Measurements from ENCODE around the gene IQGAP2.
A peak's percentile ranks its signal among the peaks of the same experiment; 100 is the strongest.
"Not testable (repeated sequence)": the region's sequence is repeated elsewhere in the genome, so short reads cannot be mapped to it uniquely, and the experiment has no call there.

IQGAP2 gene

DNA sequence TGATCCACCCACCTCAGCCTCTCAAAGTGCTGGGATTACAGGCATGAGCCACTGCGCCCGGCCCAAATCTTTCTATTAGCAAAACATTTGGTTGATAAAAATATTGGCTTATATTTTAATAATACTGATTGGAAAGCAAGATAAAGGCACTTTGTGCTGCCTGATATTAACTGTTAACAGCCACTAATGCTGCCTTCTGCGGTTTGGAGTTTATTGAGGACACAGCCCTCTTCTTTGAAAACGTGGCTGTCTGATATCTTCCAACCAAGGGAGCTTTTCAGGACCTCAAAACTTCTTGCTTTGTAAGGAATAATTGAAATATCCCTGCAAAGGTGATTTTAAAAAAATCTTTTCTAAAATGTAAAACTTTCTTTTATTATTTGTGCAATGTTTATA is 94.0 kb downstream of the IQGAP2 start:
- H3K4me3 Mint-ChIP-seq = no peak overlapping the region
- H3K27ac Mint-ChIP-seq = no peak overlapping the region
- no peaks in the 10 kb centered on the region for H3K9me3 Mint-ChIP-seq
- H3K36me3 Mint-ChIP-seq (ENCODE audit: low read depth) = peaks cover 10% of the 10 kb centered on the region
- H3K4me1 Mint-ChIP-seq (ENCODE audit: low read depth) = peaks cover 21% of the 10 kb centered on the region
- no peaks in the 10 kb centered on the region for H3K27me3 Mint-ChIP-seq (ENCODE audit: low read depth)

DNA sequence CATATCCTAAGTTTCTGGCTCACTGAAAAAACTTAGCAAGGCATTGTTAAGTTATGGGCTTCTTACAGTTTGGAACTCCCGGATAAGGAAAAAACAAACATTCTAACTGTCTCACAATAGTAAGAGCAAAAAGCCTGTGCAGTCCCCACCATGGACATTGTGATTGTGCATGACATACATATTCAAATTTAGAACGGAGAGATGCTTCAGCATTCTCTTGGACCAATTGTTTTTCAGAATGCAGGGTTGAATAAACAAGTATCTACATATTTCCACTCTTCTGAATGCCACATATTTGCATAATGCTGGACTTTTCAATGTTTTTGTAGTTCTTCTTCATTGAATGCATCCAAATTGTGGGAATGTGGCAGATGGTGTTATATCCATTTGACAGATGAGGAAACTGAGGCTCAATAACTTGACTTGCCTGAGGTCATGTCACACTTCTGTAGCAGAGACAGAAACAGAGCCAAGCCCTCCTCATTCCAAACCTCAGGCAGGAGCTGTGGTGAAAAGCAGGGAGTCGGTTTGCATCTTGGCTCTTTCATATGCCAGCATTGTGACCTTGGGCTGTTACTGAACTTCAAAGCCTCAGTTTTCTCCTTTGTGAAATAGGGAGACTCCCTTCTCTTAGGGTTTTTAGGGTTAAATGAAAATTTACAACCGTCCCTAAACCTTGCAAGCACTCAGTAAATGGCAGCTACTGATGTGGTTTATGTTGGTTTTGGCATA is 95.1 kb downstream of the IQGAP2 start:
- H3K4me3 Mint-ChIP-seq = no peak overlapping the region
- no peak overlapping the region for H3K27ac Mint-ChIP-seq
- H3K36me3 Mint-ChIP-seq (ENCODE audit: low read depth) = peaks cover 10% of the 10 kb centered on the region
- H3K9me3 Mint-ChIP-seq = no peaks in the 10 kb centered on the region
- H3K27me3 Mint-ChIP-seq (ENCODE audit: low read depth) = no peaks in the 10 kb centered on the region
- H3K4me1 Mint-ChIP-seq (ENCODE audit: low read depth) = peaks cover 14% of the 10 kb centered on the region

DNA sequence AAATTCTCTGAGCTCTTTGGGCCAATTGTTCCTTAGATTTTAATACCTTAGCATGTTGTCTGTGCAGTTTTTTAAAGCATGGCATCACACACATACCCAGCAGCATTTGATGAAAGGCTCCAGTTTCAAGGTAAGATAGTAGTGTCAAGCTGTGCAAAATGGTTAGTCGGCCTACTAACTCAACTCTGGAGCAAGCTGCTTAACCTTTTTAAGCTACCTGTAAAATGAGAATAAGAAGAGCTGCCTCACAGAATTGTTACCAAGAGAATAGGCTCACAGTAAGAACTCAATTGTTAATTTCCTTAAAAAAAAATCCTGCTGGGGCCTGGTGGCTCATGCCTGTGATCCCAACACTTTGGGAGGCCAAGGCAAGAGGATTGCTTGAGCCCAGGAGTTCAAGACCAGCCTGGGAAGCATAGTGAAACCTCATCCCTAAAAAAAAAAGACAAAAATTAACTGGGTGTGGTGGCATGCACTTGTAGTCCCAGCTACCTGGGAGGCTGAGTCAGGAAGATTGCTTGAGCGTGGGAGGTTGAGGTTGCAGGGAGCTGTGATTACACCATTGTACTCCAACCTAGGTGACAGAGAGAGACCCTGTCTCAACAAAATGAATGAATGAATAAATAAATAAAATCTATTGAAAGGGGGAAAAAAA is 96.5 kb downstream of the IQGAP2 start:
- peaks cover 16% of the 10 kb centered on the region for H3K4me1 Mint-ChIP-seq (ENCODE audit: low read depth)
- no peak overlapping the region for H3K4me3 Mint-ChIP-seq
- H3K27ac Mint-ChIP-seq = no peak overlapping the region
- peaks cover 11% of the 10 kb centered on the region for H3K36me3 Mint-ChIP-seq (ENCODE audit: low read depth)
- H3K9me3 Mint-ChIP-seq = no peaks in the 10 kb centered on the region
- H3K27me3 Mint-ChIP-seq (ENCODE audit: low read depth) = no peaks in the 10 kb centered on the region

DNA sequence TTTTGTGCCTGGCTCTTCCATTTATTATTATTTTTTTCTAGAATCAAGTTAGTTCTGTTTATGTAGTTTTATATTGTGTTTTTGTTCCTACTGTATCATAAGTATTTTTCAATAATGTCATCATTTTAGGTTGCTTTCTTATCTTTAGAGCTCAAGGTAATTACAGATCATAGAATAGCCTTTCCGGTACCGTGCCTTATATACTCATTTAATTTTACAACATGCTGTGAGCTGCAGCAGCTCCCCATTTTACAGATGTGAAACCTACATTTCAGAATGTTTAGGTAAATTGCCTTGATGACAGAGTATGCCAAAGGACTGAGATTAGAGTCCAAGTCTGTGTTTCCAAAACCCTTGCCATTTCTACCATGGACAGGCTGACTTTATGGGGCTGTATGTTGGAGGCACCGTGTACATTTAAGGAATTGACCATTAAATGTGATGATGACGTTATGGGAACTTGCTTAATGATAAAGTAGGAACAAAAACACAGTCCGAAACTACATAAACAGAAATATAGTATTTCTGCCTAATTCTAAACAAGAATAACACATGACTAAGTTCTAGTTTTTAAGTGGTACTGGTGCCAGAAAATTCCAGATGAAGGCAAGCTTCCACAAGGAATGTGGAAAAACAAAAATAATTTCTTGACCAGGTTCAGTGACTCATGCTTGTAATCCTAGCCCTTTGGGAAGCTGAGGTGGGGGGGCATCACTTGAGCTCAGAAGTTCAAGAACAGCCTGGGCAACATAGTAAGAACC is 97.7 kb downstream of the IQGAP2 start:
- Mint-ChIP-seq H3K9me3 (no peaks in the 10 kb centered on the region), H3K36me3 (ENCODE audit: low read depth) (peaks cover 12% of the 10 kb centered on the region), H3K27ac (no peak overlapping the region), H3K27me3 (ENCODE audit: low read depth) (no peaks in the 10 kb centered on the region), H3K4me3 (no peak overlapping the region), H3K4me1 (ENCODE audit: low read depth) (peaks cover 19% of the 10 kb centered on the region)

DNA sequence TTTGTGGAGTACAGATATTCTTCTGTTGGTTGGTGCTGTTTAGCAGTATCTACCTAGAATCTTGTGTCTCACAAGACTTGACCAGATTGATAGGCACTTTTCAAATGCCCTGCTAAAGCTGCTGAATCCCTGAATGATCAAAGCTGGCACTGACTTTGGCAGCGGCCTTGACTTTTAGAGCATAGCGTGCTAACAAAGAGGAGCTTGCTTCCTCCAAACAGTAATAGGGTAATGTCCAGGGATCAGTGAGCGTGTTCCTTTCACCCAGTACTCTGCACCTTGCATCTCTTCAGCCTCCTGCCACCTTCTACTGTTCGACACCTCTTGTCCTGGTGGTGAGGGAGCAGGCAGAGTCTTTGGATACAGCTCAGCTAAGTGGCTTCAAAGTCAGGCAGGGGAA is 100.8 kb downstream of the IQGAP2 start:
- Mint-ChIP-seq H3K36me3 (ENCODE audit: low read depth) (peaks cover 7% of the 10 kb centered on the region), H3K4me3 (no peak overlapping the region), H3K9me3 (no peaks in the 10 kb centered on the region), H3K27ac (no peak overlapping the region), H3K4me1 (ENCODE audit: low read depth) (peaks cover 18% of the 10 kb centered on the region), H3K27me3 (ENCODE audit: low read depth) (no peaks in the 10 kb centered on the region)

DNA sequence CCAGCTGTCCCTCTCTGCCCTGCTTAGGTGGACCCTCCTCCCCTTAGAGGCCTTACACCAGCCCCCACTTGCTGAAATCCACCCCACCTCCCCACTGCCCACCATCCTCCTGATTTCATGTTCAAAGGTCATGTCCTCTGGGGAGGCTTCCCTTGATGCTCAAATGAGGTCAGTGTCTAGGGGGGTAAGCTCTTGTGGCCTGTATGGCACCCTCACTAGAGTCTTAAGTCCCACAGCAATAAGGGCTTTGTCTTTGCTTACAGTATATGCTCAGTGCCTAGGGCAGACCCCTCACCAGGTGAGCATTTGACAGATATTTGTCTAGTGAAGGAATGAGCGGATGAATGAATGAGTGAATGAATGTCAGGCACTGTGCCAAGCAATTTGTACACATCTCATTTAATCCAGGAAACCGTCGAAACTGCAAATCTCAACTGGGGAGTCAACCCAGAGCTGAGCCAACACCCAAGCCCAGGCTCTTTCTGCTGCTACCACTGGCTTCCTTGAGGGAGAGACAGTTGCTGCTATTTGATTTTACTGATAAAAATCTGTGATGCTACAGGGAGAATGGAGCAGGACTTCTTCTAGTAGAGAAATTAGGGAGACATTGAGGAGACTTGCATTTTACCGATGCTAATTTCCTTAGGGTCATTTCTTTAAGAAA is 101.9 kb downstream of the IQGAP2 start:
- Mint-ChIP-seq H3K27ac (no peak overlapping the region), H3K4me3 (no peak overlapping the region), H3K4me1 (ENCODE audit: low read depth) (peaks cover 15% of the 10 kb centered on the region), H3K36me3 (ENCODE audit: low read depth) (peaks cover 6% of the 10 kb centered on the region), H3K9me3 (no peaks in the 10 kb centered on the region), H3K27me3 (ENCODE audit: low read depth) (no peaks in the 10 kb centered on the region)

DNA sequence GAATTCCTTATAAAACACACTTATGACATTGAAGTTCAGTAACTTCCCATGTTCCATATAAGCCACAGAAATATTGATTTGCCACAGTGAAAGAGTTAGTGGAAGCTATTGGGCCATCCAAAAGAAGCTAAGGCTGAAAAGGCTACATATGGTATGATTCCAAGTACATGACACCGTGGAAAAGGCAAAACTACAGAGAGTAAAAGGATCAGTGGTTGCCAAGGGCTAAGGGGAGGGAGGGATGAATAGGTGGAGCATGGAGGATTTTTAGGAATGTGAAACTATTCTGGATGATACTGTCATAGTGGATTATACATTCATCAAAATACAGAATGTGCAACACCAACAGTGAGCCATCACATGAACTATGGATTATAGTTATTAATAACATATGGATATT is 110.4 kb downstream of the IQGAP2 start:
- H3K27me3 Mint-ChIP-seq (ENCODE audit: low read depth) = no peaks in the 10 kb centered on the region
- H3K9me3 Mint-ChIP-seq = peaks cover 4% of the 10 kb centered on the region
- H3K27ac Mint-ChIP-seq = no peak overlapping the region
- H3K4me1 Mint-ChIP-seq (ENCODE audit: low read depth) = peaks cover 5% of the 10 kb centered on the region
- H3K36me3 Mint-ChIP-seq (ENCODE audit: low read depth) = peaks cover 11% of the 10 kb centered on the region
- H3K4me3 Mint-ChIP-seq = no peak overlapping the region

DNA sequence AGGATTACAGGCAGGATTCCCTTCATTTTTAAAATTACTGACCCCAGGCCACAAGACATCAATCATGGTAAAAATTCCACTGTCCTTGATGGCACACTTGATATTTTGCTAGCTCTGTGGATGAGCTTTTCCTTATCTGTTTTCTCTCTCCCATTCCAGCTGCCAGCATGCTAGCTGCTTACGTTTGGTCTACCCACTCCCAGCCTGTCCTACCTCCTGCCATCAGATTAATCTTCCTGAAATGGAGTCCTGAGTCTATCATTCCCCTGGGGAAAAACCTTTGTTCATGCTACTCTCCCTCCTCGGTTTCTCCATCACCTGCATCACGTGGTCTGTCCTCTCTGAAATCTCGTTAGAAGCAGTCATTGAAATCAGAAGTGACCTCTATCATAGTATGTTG is 111.2 kb downstream of the IQGAP2 start:
- peaks cover 4% of the 10 kb centered on the region for H3K9me3 Mint-ChIP-seq
- H3K4me1 Mint-ChIP-seq (ENCODE audit: low read depth) = peaks cover 9% of the 10 kb centered on the region
- H3K36me3 Mint-ChIP-seq (ENCODE audit: low read depth) = peaks cover 14% of the 10 kb centered on the region
- no peak overlapping the region for H3K27ac Mint-ChIP-seq
- H3K4me3 Mint-ChIP-seq = no peak overlapping the region
- H3K27me3 Mint-ChIP-seq (ENCODE audit: low read depth) = no peaks in the 10 kb centered on the region

DNA sequence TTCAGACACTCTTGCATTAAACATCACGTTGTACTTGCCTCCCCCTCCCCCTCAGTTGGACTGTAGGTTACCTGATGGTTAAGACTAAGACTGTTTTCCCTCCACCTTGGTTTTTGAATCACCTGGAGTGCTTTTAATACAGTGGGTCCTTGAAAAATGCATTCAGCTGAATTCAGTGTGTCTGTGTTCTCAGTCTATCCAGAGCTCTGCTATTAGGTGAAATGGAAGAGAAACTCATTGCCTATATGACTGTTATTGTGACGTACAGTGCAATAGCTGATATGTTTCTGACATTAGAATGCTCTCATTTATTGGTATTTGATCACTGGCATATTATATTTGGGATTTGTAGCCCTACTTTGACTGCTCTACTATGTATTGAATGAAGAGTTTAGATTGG is 111.6 kb downstream of the IQGAP2 start:
- Mint-ChIP-seq H3K27ac (no peak overlapping the region), H3K4me3 (no peak overlapping the region), H3K27me3 (ENCODE audit: low read depth) (no peaks in the 10 kb centered on the region)

DNA sequence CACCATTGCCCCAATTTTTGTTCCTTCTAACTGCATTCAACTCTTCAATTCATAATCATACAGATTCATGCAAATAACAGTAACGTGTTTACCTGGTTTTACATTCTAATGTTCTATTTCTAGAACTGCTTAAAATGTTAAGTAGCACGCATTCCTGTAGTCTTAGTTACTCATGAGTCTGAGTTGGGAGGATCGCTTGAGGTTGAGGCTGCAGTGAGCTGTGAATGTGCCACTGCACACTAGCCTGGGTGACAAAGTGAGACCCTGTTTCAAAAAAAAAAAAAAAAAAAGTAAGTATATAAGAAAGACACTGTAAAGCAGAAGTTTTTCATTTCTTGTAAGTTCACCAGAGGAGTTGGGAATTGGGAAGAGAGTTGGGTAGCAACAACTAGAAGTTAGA is 114.2 kb downstream of the IQGAP2 start:
- Mint-ChIP-seq H3K9me3 (peaks cover 4% of the 10 kb centered on the region), H3K27me3 (ENCODE audit: low read depth) (no peaks in the 10 kb centered on the region), H3K36me3 (ENCODE audit: low read depth) (peaks cover 17% of the 10 kb centered on the region), H3K27ac (no peak overlapping the region), H3K4me3 (no peak overlapping the region), H3K4me1 (ENCODE audit: low read depth) (peaks cover 17% of the 10 kb centered on the region)

More for the DNA sequence above, 111.6 kb downstream of the IQGAP2 start:
- Mint-ChIP-seq H3K4me1 (ENCODE audit: low read depth) (peaks cover 9% of the 10 kb centered on the region), H3K36me3 (ENCODE audit: low read depth) (peaks cover 14% of the 10 kb centered on the region), H3K9me3 (peaks cover 4% of the 10 kb centered on the region)

DNA sequence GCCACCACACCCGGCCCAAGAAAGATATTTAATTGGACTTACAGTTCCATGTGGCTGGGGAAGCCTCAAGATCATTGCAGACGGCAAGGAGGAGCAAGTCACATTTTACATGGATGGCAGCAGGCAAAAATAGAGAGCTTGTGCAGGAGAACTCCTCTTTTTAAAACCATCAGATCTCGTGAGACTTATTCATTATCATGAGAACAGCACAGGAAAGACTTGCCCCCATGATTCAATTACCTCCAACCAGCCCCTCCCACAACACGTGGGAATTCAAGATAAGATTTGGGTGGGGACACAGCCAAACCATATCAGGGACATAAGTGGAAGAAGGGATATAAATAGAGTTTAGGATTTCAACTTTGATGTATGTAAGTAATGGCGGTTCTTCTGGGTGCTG is 115.2 kb downstream of the IQGAP2 start:
- not testable (repeated sequence) for H3K27ac Mint-ChIP-seq; H3K4me3 Mint-ChIP-seq; H3K9me3 Mint-ChIP-seq; H3K27me3 Mint-ChIP-seq (ENCODE audit: low read depth)
- H3K36me3 Mint-ChIP-seq (ENCODE audit: low read depth) = peaks cover 20% of the 10 kb centered on the region
- H3K4me1 Mint-ChIP-seq (ENCODE audit: low read depth) = peaks cover 25% of the 10 kb centered on the region

DNA sequence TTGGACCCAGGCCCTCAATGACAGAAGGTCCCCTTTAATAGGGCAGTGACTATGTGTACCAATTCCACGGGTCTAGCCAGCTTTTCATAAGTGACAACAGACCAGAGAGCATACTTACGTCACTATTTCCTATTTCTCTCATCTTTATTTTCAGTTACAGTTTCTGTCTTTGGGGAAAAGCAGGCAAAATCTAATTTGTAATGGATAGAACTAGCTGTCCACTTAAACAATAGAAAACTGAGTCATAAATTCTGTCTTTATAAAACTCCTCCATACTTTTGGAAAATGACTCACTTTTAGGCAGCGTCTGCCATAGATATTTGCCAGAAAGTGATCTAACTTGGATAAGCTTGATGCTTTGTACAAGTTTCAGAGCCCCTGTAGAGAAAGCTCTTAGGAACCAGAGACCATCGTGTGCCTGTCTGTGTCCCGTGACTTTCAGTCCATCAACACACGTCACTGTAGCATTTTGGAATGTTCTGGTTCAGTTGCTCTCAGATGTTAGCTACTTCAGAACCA is 118.2 kb downstream of the IQGAP2 start:
- H3K4me1 Mint-ChIP-seq (ENCODE audit: low read depth) = peaks cover 30% of the 10 kb centered on the region
- peaks cover 13% of the 10 kb centered on the region for H3K36me3 Mint-ChIP-seq (ENCODE audit: low read depth)
- H3K27me3 Mint-ChIP-seq (ENCODE audit: low read depth) = no peaks in the 10 kb centered on the region
- peak overlapping the region; percentile 5 for H3K4me3 Mint-ChIP-seq
- peaks cover 4% of the 10 kb centered on the region for H3K9me3 Mint-ChIP-seq
- peak overlapping the region; percentile 57 for H3K27ac Mint-ChIP-seq

DNA sequence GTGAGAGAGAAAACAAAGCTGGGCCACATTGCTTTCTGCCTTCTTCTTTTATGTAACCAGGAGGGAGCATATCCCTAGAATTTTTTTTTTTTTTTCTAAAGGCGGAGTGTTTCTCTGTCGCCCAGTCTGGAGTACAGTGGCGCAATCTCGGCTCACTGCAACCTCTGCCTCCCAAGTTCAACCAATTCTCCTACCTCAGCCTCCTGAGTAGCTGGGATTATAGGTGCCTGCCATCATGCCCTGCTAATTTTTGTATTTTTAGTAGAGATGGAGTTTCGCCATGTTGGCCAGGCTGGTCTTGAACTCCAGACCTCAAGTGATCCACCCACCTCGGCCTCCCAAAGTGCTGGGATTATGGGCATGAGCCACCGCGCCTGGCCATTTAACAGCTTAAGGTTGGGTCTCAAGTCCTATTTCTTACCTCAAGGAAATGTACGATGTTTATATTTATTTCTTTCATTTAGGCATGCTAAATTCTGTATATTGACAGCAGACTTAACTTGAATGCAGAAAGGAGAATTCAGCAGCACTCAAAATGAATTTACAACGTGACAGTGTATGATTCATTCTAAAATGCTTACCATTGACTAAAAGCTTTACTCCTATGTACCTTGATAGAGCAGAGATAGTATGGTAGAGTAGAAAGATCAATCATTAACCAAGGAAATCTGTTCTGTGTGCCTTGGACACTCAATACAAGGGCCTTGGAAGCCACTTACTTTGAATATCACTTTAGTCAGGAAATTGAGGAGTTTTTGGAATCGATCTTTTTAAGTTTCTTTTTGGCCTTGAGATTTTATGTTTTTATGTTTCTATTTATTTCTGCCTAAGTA is 119.2 kb downstream of the IQGAP2 start:
- Mint-ChIP-seq H3K27me3 (ENCODE audit: low read depth) (no peaks in the 10 kb centered on the region), H3K4me3 (no peak overlapping the region), H3K36me3 (ENCODE audit: low read depth) (peaks cover 11% of the 10 kb centered on the region), H3K4me1 (ENCODE audit: low read depth) (peaks cover 35% of the 10 kb centered on the region), H3K9me3 (peaks cover 3% of the 10 kb centered on the region), H3K27ac (no peak overlapping the region)
